GM13977 (cell line): Measurements from ENCODE around the gene DMD.

Experiments used
- DNase-seq: peaks from one replicate; pipeline ENCODE4 v3.0.0; 2012; ENCODE audit warnings: low spot score
- in situ Hi-C: fragments of 300-500 bp; cut with MboI; formaldehyde crosslinking; loops from one replicate; pipeline ENCODE4 v1.12.0; 2022; ENCODE audit warnings: low sequenced_read_pairs, low pct_unique_long_range_greater_than_20kb, mixed read lengths, inconsistent platforms; ENCODE audit not compliant: unreplicated experiment
- TF ChIP-seq, protein P1 (sequence below): IDR thresholded peaks from 2 replicates; pipeline ENCODE4 v1.5.1; 2012; ENCODE audit warnings: mild to moderate bottlenecking, control low read depth; ENCODE audit not compliant: insufficient read depth; ENCODE audit errors: extremely low read depth, missing control alignments

DMD gene

DNA sequence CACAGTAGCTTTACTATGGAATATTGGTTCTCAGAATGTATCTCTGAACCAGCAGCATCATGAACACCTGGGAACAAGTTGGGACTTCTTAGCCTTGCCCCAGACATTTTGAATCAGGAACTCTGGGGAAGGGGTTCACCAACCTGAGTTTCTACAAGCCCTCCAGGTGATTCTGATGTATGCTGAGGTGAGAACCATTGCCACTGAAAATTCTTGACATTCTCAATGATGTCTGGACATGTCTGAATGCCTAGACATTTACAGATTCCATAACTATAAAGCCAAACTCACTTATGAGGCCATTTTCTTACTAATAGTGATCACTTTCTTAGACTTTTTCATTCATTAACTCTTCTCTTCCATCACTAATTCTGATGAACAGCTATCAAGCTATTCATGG, 1750.1 kb downstream of the DMD start:
- in situ Hi-C loops = no loop called here
- no peak for DNase-seq
- TF ChIP-seq, protein P1, sequence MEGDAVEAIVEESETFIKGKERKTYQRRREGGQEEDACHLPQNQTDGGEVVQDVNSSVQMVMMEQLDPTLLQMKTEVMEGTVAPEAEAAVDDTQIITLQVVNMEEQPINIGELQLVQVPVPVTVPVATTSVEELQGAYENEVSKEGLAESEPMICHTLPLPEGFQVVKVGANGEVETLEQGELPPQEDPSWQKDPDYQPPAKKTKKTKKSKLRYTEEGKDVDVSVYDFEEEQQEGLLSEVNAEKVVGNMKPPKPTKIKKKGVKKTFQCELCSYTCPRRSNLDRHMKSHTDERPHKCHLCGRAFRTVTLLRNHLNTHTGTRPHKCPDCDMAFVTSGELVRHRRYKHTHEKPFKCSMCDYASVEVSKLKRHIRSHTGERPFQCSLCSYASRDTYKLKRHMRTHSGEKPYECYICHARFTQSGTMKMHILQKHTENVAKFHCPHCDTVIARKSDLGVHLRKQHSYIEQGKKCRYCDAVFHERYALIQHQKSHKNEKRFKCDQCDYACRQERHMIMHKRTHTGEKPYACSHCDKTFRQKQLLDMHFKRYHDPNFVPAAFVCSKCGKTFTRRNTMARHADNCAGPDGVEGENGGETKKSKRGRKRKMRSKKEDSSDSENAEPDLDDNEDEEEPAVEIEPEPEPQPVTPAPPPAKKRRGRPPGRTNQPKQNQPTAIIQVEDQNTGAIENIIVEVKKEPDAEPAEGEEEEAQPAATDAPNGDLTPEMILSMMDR = no peak

DNA sequence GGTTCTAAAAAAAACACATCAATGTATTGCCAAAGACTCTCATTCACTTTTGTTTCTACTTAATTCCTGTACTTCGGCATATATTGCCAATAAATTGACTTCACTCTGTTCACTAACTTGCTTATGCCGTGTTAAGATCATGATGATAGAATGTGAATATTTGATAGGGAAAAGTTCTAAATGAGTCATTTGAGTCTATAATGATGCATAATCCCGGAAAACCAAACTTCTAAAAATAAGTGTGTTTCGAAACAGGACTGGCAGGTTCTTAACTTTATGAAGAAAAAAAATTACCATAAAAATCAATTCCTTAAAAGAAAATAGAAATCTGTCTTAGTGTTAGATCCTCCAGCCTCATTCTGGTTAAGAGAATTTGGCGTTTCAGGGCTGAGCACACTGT, 1752.0 kb downstream of the DMD start:
- in situ Hi-C loops = no loop called here
- no peak for DNase-seq
- TF ChIP-seq, protein P1 = no peak

- in situ Hi-C loops = no loop called here
- TF ChIP-seq, protein P1 = no peak
- no peak for DNase-seq
Observed at GRCh38 chrX:31449965-31450364, 1761.4 kb downstream of the DMD start.

- no peak for DNase-seq
- TF ChIP-seq, protein P1 = no peak
- in situ Hi-C loops = no loop called here
Observed at GRCh38 chrX:31449081-31449480, 1762.3 kb downstream of the DMD start.

DNA sequence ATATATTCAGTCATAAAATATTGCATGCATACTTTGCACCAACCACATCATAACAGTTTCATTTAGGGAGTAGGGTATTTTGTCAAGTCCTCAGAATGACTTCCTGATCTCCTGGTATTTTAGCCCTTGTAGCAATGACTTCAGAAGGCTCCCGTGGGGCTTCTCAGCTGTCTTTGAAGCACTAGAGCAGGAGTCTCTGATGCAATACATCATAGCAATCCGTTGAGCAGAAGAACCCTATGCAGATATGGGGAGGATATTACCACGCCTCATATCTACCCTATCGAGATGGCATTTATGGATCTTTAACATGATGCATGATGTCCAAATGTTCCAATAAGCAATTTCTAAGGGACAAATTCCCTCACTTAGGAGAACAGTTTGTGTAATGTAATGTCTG, 1765.8 kb downstream of the DMD start:
- TF ChIP-seq, protein P1 = no peak
- in situ Hi-C loops = no loop called here

DNA sequence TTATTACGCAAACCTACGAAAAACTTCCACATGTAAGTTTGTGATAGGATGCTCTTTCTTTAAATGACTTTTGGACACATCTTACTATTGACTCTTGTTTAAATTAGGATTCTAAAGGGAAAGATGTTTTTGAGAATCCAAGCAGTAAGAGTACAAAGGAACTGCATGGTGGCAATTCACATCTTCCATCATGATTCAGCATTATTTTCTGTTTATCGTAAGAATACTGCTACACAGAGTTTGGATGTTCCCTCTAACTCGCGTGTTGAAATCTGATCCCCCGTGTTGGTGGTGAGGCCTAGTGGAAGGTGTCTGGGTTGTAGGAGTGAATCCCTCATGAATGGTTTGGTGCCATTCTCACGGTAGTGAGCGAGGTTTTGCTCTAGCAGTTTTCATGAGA, 1767.7 kb downstream of the DMD start:
- DNase-seq = no peak
- in situ Hi-C loops = no loop called here
- TF ChIP-seq, protein P1 = no peak

More for the DNA sequence above, 1765.8 kb downstream of the DMD start:
- DNase-seq = no peak

DNA sequence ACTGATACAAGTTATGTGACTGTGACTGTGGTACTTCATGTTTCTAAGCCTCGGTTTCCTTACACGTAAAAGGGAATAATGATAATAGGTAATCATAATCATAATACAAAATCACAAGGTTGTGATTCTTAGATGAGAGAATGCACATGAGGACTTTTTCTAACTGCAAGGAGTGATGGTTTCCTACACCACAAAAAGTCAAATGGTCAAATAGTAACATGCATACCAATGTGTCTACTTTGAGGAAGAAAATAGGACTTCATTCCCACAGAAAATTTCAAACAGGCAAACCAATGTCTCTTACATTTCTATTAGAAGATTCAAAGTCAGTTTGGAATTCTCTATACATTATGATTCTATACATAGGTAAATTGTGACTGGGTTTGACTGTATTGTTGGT, 1770.8 kb downstream of the DMD start:
- in situ Hi-C loops = no loop called here
- TF ChIP-seq, protein P1 = no peak
- no peak for DNase-seq
